Epidermal melanocyte (primary cell): ENCODE data around the gene CCDC97.
"Not testable (repeated sequence)": the region's sequence is repeated elsewhere in the genome, so short reads cannot be mapped to it uniquely, and the experiment has no call there.

Experiments used
- DNase-seq: peaks from one replicate; pipeline ENCODE4 v3.0.0; 2011; ENCODE audit warnings: low spot score; ENCODE audit not compliant: insufficient read length

Gene CCDC97

DNA sequence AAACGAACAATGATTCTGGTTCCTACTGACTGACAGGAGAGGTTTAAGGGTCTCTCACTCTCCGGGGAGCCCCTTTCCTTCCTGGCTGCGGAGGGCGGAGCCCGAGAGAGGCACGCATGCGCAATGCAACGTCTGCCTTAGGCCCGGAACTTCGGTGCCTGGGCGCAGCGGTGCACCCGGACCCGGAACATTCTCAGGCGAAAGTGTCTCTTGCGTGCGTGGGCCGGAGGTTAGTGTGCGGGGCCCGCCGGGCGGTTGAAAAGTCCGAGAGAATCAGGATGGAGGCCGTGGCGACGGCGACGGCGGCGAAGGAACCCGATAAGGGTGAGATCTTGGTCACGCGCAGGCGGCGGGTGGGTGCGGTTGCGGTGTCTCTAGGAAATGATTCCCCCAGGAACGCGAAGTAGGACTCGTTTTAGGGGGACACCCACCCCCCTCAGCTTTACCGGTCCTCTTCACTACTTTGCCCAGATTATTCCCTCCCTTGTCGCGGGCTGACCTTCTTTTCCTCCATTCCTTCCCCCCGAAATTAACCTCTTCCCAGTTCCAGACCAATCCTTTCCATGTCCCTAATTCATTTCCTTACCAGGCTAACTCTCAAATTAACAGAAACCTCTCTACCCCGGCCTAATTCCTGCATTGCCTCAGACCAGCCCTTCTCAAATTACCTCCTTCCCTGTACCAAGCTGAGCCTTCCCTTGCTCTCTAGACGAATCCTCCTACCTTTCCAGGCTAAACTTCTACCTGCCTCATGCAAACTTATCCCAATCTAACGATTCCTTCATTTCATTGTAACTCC is at the start of gene CCDC97:
TSS of gene CCDC97 (plus strand) at position 140 of the 799 bp plus-strand sequence. CDS start at position 279, 139 bp downstream.
- peak; percentile 95 for DNase-seq

GRCh38 chr19:41261474-41262190 is 48.3 kb upstream of the CCDC97 start:
- no peak for DNase-seq

DNA sequence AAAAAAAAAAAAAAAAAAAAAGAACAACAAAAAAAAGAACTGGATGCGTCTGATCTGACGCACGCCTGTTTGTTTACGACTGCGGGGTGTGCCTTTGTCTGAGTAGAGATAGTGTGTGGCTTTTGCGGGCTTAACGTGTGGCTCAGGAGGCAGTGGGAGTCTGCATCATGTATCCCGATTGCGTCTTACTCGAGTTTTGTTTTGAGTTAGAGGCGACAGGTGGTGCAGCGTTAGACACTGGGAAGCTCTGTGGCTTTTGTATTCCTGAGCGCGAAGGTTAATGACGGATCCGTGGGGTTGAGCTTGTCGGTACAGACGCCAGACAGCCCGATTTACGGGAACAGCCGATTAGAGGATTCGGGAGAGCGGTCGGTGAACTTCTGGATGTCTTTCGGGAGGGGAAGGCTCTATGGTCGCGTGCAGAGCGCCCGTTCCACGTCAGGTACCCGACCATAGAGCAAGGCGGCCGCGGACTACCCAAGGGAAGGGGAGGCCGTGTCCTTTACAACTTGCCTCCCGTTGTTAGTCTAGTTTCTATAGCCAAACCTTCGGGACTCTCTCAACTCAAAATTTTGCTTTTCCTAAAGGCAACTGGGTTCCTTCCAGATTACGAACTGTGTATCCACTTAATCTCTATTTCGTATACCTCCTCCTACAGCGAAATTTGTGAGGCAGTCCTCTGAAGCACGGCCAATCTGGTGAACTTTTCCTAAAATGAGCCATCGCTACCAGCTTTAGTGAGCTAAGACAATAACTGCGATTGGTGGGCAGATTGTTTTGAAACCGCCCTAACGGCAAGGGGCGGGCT is 46.7 kb upstream of the CCDC97 start:
- DNase-seq, result peak; percentile 16

- DNase-seq, result peak; percentile 98
Observed at GRCh38 chr19:41263850-41264580, 46.0 kb upstream of the CCDC97 start, which contains the start of gene HNRNPUL1. Gene HNRNPUL1 (plus strand): TSS chr19:41264372. CDS start chr19:41264504, 132 bp downstream.

DNA sequence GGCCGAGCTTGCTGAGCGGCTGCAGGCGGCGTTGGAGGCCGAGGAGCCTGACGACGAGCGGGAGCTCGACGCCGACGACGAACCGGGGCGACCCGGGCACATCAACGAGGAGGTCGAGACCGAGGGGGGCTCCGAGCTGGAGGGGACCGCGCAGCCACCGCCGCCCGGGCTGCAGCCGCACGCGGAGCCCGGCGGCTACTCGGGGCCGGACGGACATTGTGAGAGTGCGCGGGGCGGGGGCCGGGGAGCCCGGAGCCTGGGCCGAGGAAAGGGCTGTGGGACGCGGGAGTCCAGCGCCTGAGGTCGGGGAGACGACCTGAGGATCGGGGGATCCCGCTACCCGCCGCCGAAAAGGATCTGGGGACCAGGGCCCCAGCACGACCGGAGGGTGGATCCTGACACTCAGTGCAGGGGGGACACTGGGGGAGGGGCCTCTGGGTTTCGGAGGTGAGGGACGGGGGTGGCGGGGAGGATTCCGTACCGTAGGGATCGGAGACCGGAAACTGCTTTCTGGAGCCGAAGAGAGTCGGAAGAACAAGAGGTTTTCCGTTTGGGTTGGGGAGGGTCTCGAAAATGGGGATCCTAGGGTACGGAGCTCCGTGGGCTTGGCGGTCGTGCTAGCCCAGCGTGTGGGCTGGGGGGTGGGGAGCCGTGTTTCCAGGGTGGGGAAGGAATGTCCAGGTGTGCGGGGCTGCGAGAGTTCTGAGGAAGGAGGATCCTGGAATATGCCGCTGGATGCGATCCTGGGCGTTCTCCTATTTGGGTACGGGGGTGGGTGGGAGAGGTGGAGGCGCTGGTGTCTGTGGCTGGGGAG is 45.2 kb upstream of the CCDC97 start:
- DNase-seq, result no peak

DNA sequence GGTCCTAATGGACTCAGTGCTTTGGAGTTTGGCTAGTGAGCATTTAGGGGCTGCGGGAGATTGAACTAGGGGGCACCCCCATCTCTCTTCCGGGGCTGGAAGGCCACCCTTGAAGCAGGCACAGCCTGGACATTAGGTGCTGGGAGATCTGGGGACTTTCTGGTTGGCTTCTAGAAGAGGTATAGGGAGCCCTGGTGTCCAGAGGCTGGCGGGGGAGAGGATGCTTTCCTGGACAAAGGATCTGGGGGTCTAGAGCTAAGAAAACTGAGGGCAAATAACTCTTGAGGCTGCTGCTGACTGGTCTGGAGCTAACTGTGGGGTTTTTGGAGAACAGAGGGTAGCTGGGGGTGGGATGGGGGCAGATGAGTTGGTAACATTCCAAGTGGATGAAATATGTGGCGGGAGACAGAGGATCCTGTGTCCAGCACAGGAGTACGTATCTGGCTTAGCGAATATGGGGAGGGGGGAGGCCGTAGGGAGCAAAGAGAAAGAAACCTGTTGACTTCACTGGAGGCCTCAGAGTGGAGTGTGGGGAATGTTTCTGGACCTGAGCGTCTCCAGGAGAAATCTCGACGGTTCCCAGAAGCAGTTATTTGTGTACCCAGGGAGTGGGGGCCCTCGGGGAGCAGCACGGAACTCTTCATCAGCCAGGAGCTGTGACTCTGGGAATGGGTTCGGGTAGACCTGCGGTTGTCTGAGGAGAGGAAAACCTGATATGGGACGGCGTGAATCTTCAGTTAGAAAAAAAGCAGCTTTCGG is 44.4 kb upstream of the CCDC97 start:
- peak; percentile 16 for DNase-seq

GRCh38 chr19:41269055-41269454 is 40.9 kb upstream of the CCDC97 start:
- no peak for DNase-seq

DNA sequence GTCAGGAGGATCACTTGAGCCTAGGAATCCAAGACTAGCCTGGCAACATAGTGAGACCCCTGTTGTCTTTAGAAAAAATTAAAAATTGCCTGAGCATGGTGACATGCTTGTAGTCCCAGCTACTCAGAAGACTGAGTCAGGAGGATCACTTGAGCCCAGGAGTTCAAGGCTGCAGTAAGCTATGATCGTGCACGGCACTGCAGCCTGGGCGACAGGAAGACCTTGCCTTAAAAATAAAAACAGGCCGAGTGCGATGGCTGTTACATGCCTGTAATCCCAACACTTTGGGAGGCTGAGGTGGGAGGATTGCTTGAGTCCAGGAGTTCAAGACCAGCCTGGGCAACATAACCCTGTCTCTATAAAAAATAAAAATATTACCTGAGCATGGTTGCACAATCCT is 40.4 kb upstream of the CCDC97 start:
- no peak for DNase-seq

DNA sequence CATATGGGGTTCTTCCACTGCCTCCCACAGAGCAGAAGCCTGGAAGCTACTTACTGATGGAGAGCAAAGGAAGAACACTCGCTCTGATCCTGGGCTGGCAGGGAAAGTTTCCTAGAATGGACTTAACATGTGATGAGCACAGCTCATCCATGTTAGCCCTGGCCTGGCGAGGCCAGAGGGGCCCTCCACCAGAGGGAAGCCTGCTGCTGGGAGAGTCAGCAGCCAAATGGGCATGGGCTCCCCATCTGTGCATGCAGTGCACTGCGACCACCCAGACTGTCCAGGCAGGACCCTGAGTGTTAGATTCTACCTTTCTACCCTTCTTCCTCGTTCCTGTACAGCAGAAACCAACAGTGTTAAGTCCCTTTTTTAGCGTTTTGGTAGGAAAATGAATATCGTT is 36.9 kb upstream of the CCDC97 start:
- DNase-seq, result no peak

- DNase-seq, result no peak
Observed at GRCh38 chr19:41274802-41275201, 35.2 kb upstream of the CCDC97 start.

GRCh38 chr19:41276231-41276630 is 33.7 kb upstream of the CCDC97 start:
- no peak for DNase-seq

GRCh38 chr19:41278478-41278877 is 31.5 kb upstream of the CCDC97 start:
- DNase-seq, result no peak

DNA sequence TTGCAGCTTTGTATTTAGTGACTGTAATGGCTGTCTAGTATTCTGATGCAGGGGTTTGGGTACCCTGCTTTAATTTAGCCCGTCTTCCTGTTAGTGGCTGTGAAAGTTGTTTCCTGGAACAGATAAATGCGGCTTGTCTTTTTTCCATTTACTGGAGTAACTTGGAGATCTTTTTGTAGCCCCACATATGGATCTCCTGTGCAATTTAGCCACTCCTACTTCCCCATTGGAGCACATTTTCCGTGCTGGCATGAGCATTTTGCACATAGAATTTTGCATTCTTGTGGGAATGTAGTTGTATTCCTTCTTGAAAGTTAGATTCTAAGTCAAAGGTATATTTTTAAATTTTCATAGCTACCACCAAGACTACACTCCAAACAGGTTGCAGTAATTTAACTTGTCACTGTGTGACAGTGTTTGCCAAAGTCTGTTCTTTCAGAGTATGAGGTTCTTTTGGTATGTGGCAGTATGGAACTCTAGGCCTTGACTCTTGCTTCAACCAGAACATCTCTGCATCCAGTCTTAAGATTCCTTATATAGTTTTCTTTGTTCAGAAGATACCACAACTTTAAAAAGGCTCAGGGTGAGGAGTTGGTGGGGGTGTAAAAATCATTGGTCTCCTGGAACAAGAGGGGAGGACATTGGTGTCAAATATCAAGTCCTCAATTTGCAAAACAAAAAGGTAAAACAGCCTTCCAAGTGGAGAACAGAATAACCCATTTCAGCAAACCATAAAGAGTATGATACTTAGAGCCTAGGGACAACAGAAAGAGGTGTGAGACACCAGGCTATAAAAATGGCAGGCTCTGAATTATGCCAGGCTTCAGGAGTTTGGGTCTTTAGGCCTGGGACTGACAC is 21.1 kb upstream of the CCDC97 start:
- no peak for DNase-seq

GRCh38 chr19:41289814-41290213 is 20.2 kb upstream of the CCDC97 start:
- DNase-seq, result not testable (repeated sequence)

- DNase-seq, result no peak
Observed at GRCh38 chr19:41294393-41294792, 15.6 kb upstream of the CCDC97 start.

- DNase-seq, result no peak
Observed at GRCh38 chr19:41295499-41295898, 14.5 kb upstream of the CCDC97 start.

- DNase-seq, result no peak
Observed at GRCh38 chr19:41296433-41296871, 13.5 kb upstream of the CCDC97 start.

DNA sequence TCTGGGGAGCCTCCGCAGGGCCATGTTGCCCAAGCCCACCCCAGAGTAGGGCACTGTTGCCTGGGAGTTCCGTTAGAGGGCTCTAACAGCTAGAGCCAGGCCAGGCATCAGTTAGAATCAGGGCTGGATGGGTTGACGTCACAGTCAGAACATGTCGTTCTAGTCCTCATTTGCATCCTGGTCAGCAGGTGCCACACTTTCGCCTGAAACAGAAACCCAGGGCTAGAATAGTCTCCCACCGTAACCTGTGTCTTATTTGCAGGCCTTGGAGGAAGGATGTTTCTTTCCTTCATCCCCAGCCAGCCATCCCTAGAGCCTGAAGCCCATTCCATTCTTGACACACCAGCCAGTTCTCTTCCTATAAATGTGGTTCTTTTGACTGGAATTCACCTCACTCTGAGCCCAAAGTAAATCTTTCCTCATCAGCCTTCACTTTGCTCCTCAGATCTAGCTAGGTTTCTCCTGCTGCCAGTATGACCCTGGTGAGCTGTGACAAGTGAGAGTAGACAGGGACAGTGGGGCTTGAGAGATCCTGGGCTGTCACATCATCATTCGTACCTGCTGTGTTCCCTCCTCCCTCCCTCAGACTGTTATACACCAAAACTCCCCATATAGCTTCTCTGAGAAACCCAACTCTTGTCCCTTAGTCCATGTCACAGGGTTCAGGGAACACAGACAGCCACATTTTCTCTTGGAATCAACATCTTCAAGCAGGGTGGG is 12.2 kb upstream of the CCDC97 start:
- DNase-seq, result no peak
